Stimulated activated CD8-positive, alpha-beta memory T cell treated with anti-CD3 and anti-CD28 coated beads, Interleukin-7, amount 100 ng/mL, for 24 hours (primary cell): ENCODE data around the gene GATD1.

ENCODE experiments used
- DNase-seq: peaks from one replicate; pipeline ENCODE4 v3.0.0-alpha.2; 2020; ENCODE audit warnings: low read depth

GATD1 gene

DNA sequence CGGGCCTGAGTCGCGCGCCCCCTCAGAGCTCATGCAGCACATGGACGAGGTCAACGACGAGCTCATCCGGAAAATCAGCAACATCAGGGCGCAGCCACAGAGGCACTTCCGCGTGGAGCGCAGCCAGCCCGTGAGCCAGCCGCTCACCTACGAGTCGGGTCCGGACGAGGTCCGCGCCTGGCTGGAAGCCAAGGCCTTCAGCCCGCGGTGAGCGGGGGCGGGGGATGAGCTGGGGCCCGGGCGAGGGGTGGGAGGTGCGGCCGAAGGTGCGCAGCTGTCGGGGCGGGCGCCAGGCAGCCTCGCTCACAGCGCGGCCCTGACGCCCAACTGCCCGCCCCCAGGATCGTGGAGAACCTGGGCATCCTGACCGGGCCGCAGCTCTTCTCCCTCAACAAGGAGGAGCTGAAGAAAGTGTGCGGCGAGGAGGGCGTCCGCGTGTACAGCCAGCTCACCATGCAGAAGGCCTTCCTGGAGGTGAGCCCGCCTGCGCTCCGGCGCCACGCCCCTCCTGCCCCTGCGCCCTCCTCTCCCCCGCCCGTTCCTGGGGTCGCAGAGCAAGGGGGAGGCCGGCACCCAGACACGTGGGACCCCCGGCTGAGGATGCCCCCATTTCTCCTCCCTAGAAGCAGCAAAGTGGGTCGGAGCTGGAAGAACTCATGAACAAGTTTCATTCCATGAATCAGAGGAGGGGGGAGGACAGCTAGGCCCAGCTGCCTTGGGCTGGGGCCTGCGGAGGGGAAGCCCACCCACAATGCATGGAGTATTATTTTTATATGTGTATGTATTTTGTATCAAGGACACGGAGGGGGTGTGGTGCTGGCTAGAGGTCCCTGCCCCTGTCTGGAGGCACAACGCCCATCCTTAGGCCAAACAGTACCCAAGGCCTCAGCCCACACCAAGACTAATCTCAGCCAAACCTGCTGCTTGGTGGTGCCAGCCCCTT lies 50.7 kb downstream of the GATD1 start:
- DNase-seq = no peak

DNA sequence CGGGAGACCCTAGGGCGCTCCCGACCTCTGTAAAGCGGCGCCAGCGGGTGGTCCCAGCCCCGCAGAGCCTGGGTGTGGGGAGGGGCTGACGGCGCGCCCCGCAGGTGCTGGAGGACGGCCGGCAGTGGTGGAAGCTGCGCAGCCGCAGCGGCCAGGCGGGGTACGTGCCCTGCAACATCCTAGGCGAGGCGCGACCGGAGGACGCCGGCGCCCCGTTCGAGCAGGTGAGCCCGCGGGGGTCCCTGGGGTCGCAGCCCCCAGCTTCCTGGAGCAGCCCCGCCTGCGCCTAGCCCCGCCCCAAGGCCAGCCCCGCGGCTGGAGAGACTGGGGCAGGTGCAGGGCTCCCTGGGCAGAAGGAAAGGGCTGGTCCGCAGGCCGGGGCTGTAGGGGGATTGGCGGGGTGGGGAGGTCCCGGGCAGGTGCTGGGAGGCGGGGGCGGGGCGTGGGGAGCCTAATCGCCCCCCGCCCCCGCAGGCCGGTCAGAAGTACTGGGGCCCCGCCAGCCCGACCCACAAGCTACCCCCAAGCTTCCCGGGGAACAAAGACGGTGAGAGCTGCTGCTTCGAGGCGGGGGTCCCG lies 51.6 kb downstream of the GATD1 start:
- DNase-seq = no peak

DNA sequence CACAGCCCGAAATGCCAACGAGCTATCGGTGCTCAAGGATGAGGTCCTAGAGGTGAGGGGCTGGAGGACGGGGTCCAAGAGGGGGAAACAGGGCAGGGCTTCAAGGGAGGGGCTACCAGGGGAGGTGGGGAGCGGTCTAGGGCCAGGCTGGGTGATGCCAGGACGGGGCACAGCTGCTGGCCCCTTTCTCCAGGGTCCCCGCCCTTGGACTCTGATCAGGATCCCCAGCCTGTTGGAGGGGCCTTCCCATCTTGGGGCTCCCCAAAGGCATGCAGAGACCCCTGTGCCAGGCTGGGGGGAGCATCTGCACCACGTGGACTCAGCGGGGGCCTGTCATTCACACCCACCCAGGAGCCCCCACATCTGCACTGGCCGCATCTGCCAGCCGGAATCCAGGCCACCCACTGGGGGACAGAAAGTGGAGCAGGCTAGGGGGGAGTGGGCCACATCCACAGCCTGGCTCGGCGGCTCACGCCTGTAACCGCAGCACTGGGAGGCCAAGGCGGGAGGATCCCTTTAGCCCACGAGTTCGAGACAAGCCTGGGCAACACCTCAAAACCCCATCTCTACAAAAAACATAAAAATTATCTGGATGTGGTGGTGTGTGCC lies 52.4 kb downstream of the GATD1 start:
- DNase-seq = no peak

DNA sequence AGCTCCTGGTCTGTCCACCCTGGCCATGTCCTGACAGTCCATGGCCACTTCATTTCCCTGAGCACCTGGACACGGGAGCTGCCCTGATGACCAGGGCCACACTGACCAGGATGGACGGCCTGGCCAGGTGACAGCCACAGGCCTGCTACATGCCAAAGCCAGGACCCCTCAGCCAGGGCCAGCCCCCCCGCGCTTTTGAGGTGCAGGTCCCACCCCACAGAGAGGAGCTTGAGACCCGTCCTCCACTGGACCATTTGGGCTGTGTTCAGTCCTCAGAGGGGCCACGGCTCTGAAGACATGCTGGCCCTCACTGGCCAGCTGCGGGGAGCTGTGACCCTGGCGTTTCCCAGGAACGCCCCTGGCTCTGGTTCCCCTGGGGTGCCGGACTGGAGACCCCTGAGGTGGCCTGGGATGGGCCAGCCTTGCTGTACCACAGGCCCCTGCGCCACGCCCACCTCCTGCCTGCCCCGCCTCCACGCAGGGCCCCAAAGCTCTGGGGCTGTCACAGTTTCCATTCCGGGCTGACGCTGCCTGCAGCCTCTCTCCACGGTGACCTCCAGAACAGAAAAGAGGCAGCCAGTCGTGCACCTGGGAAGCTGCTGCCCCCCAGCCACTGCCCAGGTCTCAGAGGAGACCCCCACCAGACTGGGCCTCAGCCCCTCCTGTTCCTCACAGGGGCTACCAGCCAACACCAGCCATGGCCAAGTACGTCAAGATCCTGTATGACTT lies 53.1 kb downstream of the GATD1 start:
- no peak for DNase-seq

DNA sequence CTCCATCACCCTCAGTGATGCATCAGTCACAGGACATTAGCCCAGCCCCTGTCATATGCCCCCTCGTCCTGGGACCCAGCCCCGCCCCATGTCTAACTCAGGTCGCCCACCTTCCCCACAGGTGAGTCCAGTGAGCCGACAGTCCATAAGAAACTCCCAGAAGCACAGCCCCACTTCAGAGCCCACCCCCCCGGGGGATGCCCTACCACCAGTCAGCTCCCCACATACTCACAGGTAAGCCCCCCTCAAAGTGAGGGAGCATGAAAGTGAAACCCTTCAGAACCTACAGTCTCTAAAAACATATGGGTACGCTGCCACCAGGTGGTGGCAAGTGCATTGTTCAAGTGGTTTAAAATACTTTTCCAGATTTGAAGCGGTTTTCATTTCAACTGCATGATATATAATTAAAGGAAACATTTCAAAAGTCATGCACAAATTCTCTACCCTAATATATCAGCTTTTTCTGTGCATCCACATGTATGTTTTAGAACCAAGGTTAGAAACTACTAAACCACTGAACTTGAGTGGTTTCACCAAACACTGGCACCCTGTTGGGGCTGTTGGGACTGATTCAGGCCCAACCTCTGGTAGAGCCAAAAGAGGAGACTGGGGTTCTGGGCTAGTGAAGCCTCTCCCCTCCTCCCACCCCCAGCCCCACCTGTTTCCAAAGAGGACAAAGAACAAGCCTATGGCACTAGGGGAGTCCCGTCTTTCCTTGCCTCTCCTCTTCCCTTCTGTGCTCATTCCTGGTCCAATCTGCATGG lies 54.0 kb downstream of the GATD1 start:
- DNase-seq = no peak

DNA sequence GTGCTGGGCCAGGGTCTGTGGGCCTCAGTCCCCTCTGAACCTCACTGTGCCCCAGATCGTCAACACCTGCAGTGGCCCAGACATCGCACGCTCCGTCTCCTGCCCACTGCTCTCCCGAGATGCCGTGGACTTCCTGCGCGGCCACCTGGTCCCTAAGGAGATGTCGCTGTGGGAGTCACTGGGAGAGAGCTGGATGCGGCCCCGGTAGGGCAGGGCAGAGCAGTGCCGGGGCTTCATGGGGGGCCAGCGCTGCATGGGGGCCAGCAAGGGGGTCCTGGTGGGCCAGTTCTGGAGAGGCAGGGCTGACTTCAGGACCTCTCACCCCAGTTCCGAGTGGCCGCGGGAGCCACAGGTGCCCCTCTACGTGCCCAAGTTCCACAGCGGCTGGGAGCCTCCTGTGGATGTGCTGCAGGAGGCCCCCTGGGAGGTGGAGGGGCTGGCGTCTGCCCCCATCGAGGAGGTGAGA lies 54.9 kb downstream of the GATD1 start:
- no peak for DNase-seq

DNA sequence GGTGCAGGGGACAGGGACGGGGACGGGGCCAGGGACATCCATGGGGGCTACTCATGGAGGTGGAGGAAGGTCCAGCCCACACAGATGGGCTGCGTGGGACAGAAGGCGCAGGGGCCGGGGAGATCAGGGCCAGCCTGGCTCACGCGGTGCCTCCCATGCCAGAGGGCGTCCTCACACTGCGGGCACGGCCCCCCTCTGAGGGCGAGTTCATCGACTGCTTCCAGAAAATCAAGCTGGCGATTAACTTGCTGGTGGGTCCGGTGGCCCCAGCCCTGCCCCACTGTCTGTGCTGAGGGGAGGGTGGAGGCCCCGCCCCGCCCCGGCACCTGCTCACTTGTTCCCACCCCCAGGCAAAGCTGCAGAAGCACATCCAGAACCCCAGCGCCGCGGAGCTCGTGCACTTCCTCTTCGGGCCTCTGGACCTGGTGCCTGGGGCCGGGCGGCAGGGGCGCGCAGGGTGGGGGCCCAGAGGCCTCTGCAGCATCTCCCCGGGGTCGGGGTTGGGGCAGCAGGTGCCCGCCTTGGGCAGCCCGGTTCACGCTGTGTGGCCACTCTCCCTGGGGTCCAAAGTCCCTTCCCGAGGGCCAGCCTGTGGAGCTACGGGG lies 55.4 kb downstream of the GATD1 start:
- no peak for DNase-seq

DNA sequence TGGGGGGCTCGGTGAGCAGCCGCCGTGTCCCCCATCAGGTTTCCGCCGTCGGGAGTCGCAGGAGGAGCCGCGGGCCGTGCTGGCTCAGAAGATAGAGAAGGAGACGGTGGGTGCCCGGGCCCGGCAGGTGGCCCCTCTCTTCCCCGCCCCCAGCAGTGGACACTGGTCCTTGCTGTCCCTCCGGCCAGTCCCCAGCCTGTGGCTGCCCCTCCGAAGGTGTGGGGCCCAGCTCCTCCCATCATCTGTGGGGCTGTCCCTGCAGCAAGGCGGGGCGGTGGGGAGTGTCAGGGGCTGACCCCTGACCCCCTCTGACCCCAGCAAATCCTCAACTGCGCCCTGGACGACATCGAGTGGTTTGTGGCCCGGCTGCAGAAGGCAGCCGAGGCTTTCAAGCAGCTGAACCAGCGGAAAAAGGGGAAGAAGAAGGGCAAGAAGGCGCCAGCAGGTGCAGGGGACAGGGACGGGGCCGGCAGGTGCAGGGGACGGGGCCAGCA lies 56.0 kb downstream of the GATD1 start:
- no peak for DNase-seq

DNA sequence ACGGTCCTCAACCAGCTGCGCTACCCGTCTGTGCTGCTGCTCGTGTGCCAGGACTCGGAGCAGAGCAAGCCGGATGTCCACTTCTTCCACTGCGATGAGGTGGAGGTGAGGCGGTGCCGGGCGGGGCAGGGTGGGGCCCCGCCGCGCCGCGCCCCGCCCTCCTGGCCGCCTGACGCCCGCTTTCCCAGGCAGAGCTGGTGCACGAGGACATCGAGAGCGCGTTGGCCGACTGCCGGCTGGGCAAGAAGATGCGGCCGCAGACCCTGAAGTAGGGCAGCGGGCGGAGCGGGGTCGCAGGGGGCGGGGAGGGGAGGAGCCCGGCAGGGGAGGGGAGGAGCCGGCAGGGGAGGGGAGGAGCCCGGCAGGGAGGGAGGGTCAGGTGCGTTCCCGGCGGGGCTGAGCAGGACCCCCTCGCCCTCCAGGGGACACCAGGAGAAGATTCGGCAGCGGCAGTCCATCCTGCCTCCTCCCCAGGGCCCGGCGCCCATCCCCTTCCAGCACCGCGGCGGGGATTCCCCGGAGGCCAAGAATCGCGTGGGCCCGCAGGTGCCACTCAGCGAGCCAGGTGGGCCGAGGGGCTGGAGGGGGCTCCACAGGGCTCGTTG lies 56.5 kb downstream of the GATD1 start:
- DNase-seq = no peak

DNA sequence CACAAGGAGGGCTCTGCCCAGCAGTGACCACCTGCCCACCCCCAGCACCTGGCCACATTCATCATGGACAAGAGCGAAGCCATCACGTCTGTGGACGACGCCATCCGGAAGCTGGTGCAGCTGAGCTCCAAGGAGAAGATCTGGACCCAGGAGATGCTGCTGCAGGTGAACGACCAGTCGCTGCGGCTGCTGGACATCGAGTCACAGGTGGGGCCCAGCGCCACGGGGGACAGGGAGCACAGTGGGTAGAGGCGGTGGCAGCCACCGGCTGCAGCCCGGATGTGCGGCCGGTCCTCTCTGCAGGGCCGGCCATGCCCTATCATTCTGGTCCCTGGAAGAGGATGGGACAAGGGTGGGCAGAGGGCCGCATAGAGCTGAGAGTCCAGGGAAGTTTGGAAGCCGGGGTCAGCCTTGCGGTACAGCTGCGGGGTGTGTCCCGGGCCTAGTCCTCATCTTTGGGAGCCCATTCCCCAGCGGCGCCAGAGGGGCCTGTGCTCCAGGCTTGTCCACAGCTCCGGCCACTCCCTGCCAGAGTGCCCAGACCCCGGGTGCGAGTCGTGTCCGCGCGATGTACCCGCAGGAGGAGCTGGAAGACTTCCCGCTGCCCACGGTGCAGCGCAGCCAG lies 57.2 kb downstream of the GATD1 start:
- no peak for DNase-seq

DNA sequence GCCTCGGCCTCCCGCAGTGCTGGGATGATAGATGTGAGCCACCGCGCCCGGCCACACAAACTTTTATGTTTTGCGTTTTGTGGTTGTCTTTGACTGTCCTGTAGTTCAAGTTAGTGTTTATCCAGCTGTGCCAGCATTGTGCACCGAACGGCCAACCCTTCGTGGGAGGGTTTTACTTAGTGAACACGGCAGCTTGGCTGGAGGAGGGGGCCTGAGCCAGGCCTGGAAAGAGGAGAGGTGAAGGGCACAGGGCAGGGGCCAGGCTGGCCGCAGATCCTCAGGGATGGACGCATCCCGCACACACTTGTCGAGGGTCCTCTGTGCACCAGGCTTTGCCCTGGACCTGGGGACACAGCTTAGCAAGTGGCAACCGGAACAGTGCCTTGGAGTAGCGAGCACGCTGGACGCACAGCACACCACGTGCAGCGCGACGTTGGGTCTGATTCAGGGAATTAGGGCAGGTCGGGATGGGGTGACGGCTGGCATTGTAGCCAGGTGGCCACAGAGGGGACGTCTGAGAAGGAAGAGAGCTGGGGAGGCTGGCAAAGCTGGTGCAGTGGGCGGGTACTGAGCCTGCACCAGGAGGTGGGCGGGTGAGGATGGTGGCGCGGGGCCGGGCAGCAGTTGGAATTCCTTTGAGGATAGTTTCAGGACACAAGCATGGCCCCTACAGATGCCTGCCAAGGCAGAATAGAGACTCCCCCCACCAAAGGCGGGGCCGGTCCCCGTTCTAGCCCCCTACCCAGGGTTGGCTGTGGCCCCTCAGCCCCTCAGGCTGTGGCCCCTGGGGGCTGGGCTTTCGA lies 57.9 kb downstream of the GATD1 start:
- no peak for DNase-seq
